ENCODE results near the gene ATRNL1. TPM values are rescaled to one million over a fixed set of nuclear protein-coding genes. Genes with fewer than 3 reads are reported as not detected.

The ATRNL1 gene
- total and polyA plus RNA-seq, 4 donors = 2.6 to 41.0 (median 15.1) TPM

GRCh38 chr10:115956225-115957011 lies 863.3 kb downstream of the ATRNL1 start:
- 96 to 99% methylated on average over 5 of the region's 5 CpGs for WGBS, 2 donors
- no peaks in the 10 kb centered on the region for H3K36me3 ChIP-seq (ENCODE audit: control insufficient read depth in 1 of 2, insufficient read depth in 2 of 2, low read length in 1 of 2)
- ATAC-seq (ENCODE audit: low FRiP score) (no peak), DNase-seq (no peak)
- no peak overlapping the region for H3K27ac ChIP-seq (ENCODE audit: low read depth in 1 of 2, low read length in 2 of 2)
- intact Hi-C loops (cut with DNase I) = no loop called here
- H3K4me1 ChIP-seq (ENCODE audit: control insufficient read depth in 1 of 2, insufficient read depth in 2 of 2, low read length in 2 of 2) = peaks cover 0 to 2% of the 10 kb centered on the region in 2 donors
- H3K4me3 ChIP-seq (ENCODE audit: low read length in 2 of 2) = no peak overlapping the region
- no peaks in the 10 kb centered on the region for H3K9me3 ChIP-seq (ENCODE audit: control insufficient read depth, low read length)
- no peaks in the 10 kb centered on the region for H3K27me3 ChIP-seq (ENCODE audit: control insufficient read depth in 1 of 2, insufficient read depth in 2 of 2, low read length in 1 of 2)

GRCh38 chr10:115957012-115957399 lies 863.8 kb downstream of the ATRNL1 start:
- Histone ChIP-seq H3K36me3 (ENCODE audit: control insufficient read depth in 1 of 2, insufficient read depth in 2 of 2, low read length in 1 of 2) (no peaks in the 10 kb centered on the region), H3K27me3 (ENCODE audit: control insufficient read depth in 1 of 2, insufficient read depth in 2 of 2, low read length in 1 of 2) (no peaks in the 10 kb centered on the region), H3K4me3 (ENCODE audit: low read length in 2 of 2) (no peak overlapping the region), H3K4me1 (ENCODE audit: control insufficient read depth in 1 of 2, insufficient read depth in 2 of 2, low read length in 2 of 2) (peaks cover 0 to 2% of the 10 kb centered on the region in 2 donors), H3K27ac (ENCODE audit: low read depth in 1 of 2, low read length in 2 of 2) (no peak overlapping the region), H3K9me3 (ENCODE audit: control insufficient read depth, low read length) (no peaks in the 10 kb centered on the region)
- DNase-seq (no peak), ATAC-seq (ENCODE audit: low FRiP score) (no peak)
- intact Hi-C loops (cut with DNase I) = no loop called here
- 84 to 86% methylated on average over 2 of the region's 2 CpGs for WGBS, 2 donors

- DNase-seq (no peak), ATAC-seq (ENCODE audit: low FRiP score) (no peak)
- no peaks in the 10 kb centered on the region for H3K36me3 ChIP-seq (ENCODE audit: control insufficient read depth in 1 of 2, insufficient read depth in 2 of 2, low read length in 1 of 2)
- H3K4me3 ChIP-seq (ENCODE audit: low read length in 2 of 2) = no peak overlapping the region
- no peaks in the 10 kb centered on the region for H3K9me3 ChIP-seq (ENCODE audit: control insufficient read depth, low read length)
- no peaks in the 10 kb centered on the region for H3K27me3 ChIP-seq (ENCODE audit: control insufficient read depth in 1 of 2, insufficient read depth in 2 of 2, low read length in 1 of 2)
- H3K4me1 ChIP-seq (ENCODE audit: control insufficient read depth in 1 of 2, insufficient read depth in 2 of 2, low read length in 2 of 2) = peaks cover 0 to 2% of the 10 kb centered on the region in 2 donors
- no peak overlapping the region for H3K27ac ChIP-seq (ENCODE audit: low read depth in 1 of 2, low read length in 2 of 2)
- 95% methylated on average over 5 of the region's 5 CpGs for WGBS, 2 donors
- intact Hi-C loops (cut with DNase I) = no loop called here
These were observed 864.7 kb downstream of the ATRNL1 start for GRCh38 chr10:115957786-115958442.

- intact Hi-C loops (cut with DNase I) = loop anchor here in 1 of 2 donors (10.0 kb wide), 1 partner anchor 311 kb away; the partner anchor contains the start of gene GFRA1
These were observed 870.7 kb downstream of the ATRNL1 start for GRCh38 chr10:115963848-115964247.

GRCh38 chr10:115964827-115965226 lies 871.7 kb downstream of the ATRNL1 start:
- Histone ChIP-seq H3K4me1 (ENCODE audit: control insufficient read depth in 1 of 2, insufficient read depth in 2 of 2, low read length in 2 of 2) (peaks cover 0 to 2% of the 10 kb centered on the region in 2 donors), H3K4me3 (ENCODE audit: low read length in 2 of 2) (no peak overlapping the region), H3K27ac (ENCODE audit: low read depth in 1 of 2, low read length in 2 of 2) (no peak overlapping the region), H3K27me3 (ENCODE audit: control insufficient read depth in 1 of 2, insufficient read depth in 2 of 2, low read length in 1 of 2) (no peaks in the 10 kb centered on the region), H3K36me3 (ENCODE audit: control insufficient read depth in 1 of 2, insufficient read depth in 2 of 2, low read length in 1 of 2) (no peaks in the 10 kb centered on the region), H3K9me3 (ENCODE audit: control insufficient read depth, low read length) (no peaks in the 10 kb centered on the region)
- intact Hi-C loops (cut with DNase I) = loop anchor here in 1 of 2 donors (10.0 kb wide), 1 partner anchor 310 kb away; the partner anchor contains the start of gene GFRA1
- DNase-seq (no peak), ATAC-seq (ENCODE audit: low FRiP score) (no peak)
- 94% methylated on average over 5 of the region's 5 CpGs for WGBS, 2 donors

More at GRCh38 chr10:115963848-115964247, 870.7 kb downstream of the ATRNL1 start:
- no peaks in the 10 kb centered on the region for H3K36me3 ChIP-seq (ENCODE audit: control insufficient read depth in 1 of 2, insufficient read depth in 2 of 2, low read length in 1 of 2)
- no peak overlapping the region for H3K27ac ChIP-seq (ENCODE audit: low read depth in 1 of 2, low read length in 2 of 2)
- no peaks in the 10 kb centered on the region for H3K27me3 ChIP-seq (ENCODE audit: control insufficient read depth in 1 of 2, insufficient read depth in 2 of 2, low read length in 1 of 2)
- peaks cover 0 to 2% of the 10 kb centered on the region in 2 donors for H3K4me1 ChIP-seq (ENCODE audit: control insufficient read depth in 1 of 2, insufficient read depth in 2 of 2, low read length in 2 of 2)
- H3K9me3 ChIP-seq (ENCODE audit: control insufficient read depth, low read length) = no peaks in the 10 kb centered on the region
- DNase-seq = no peak
- no peak for ATAC-seq (ENCODE audit: low FRiP score)
- 81% methylated on average over 6 of the region's 6 CpGs for WGBS, 2 donors
- no peak overlapping the region for H3K4me3 ChIP-seq (ENCODE audit: low read length in 2 of 2)

- Histone ChIP-seq H3K27ac (ENCODE audit: low read depth in 1 of 2, low read length in 2 of 2) (no peak overlapping the region), H3K27me3 (ENCODE audit: control insufficient read depth in 1 of 2, insufficient read depth in 2 of 2, low read length in 1 of 2) (no peaks in the 10 kb centered on the region), H3K9me3 (ENCODE audit: control insufficient read depth, low read length) (no peaks in the 10 kb centered on the region), H3K4me1 (ENCODE audit: control insufficient read depth in 1 of 2, insufficient read depth in 2 of 2, low read length in 2 of 2) (peaks cover 0 to 2% of the 10 kb centered on the region in 2 donors), H3K4me3 (ENCODE audit: low read length in 2 of 2) (no peak overlapping the region), H3K36me3 (ENCODE audit: control insufficient read depth in 1 of 2, insufficient read depth in 2 of 2, low read length in 1 of 2) (no peaks in the 10 kb centered on the region)
- WGBS, 2 donors = 90 to 94% methylated on average over 7 of the region's 7 CpGs
- intact Hi-C loops (cut with DNase I) = loop anchor here in 1 of 2 donors (10.0 kb wide), 1 partner anchor 309 kb away; the partner anchor contains the start of gene GFRA1
- DNase-seq = no peak
- ATAC-seq (ENCODE audit: low FRiP score) = no peak
These were observed 872.2 kb downstream of the ATRNL1 start for GRCh38 chr10:115965376-115965775.

- ATAC-seq (ENCODE audit: low FRiP score) = no peak
These were observed 875.1 kb downstream of the ATRNL1 start for GRCh38 chr10:115968236-115968635.

GRCh38 chr10:115969591-115969990 lies 876.4 kb downstream of the ATRNL1 start:
- H3K27me3 ChIP-seq (ENCODE audit: control insufficient read depth in 1 of 2, insufficient read depth in 2 of 2, low read length in 1 of 2) = no peaks in the 10 kb centered on the region
- intact Hi-C loops (cut with DNase I) = loop anchor here in 1 of 2 donors (10.0 kb wide), 1 partner anchor 305 kb away; the partner anchor contains the start of gene GFRA1
- H3K4me3 ChIP-seq (ENCODE audit: low read length in 2 of 2) = no peak overlapping the region
- no peak overlapping the region for H3K27ac ChIP-seq (ENCODE audit: low read depth in 1 of 2, low read length in 2 of 2)
- WGBS, 2 donors = 86 to 87% methylated on average over 11 of the region's 11 CpGs
- no peaks in the 10 kb centered on the region for H3K36me3 ChIP-seq (ENCODE audit: control insufficient read depth in 1 of 2, insufficient read depth in 2 of 2, low read length in 1 of 2)
- no peak for ATAC-seq (ENCODE audit: low FRiP score)
- H3K9me3 ChIP-seq (ENCODE audit: control insufficient read depth, low read length) = no peaks in the 10 kb centered on the region
- no peak for DNase-seq
- H3K4me1 ChIP-seq (ENCODE audit: control insufficient read depth in 1 of 2, insufficient read depth in 2 of 2, low read length in 2 of 2) = no peaks in the 10 kb centered on the region

More at GRCh38 chr10:115968236-115968635, 875.1 kb downstream of the ATRNL1 start:
- 94 to 96% methylated on average over 3 of the region's 3 CpGs for WGBS, 2 donors
- Histone ChIP-seq H3K27ac (ENCODE audit: low read depth in 1 of 2, low read length in 2 of 2) (no peak overlapping the region), H3K27me3 (ENCODE audit: control insufficient read depth in 1 of 2, insufficient read depth in 2 of 2, low read length in 1 of 2) (no peaks in the 10 kb centered on the region), H3K36me3 (ENCODE audit: control insufficient read depth in 1 of 2, insufficient read depth in 2 of 2, low read length in 1 of 2) (no peaks in the 10 kb centered on the region), H3K9me3 (ENCODE audit: control insufficient read depth, low read length) (no peaks in the 10 kb centered on the region), H3K4me3 (ENCODE audit: low read length in 2 of 2) (no peak overlapping the region), H3K4me1 (ENCODE audit: control insufficient read depth in 1 of 2, insufficient read depth in 2 of 2, low read length in 2 of 2) (no peaks in the 10 kb centered on the region)
- intact Hi-C loops (cut with DNase I) = loop anchor here in 1 of 2 donors (10.0 kb wide), 1 partner anchor 307 kb away; the partner anchor contains the start of gene GFRA1
- DNase-seq = no peak

Data from aorta (tissue), 5 donors.